Midbrain (tissue), 1 donor: ENCODE data around the gene ACOT8.
"Not testable (repeated sequence)": the region's sequence is repeated elsewhere in the genome, so short reads cannot be mapped to it uniquely, and the experiment has no call there.

Experiments
- DNase-seq: peaks from one replicate; lab custom pipeline; 2025; lab: John Stamatoyannopoulos, UW

ACOT8 gene

GRCh38 chr20:45857114-45857881 lies at the start of gene ACOT8, which contains the start of gene ZSWIM3:
Gene ACOT8, minus strand, starts transcription at chr20:45857392. Its CDS starts 77 bp downstream, at chr20:45857315.
Gene ZSWIM3, plus strand, starts transcription at chr20:45857614. Its CDS starts 212 bp downstream, at chr20:45857826.
- peak; percentile 99 for DNase-seq

- no peak for DNase-seq
Observed at GRCh38 chr20:45905505-45906079, 48.4 kb upstream of the ACOT8 start.

GRCh38 chr20:45904583-45905504 lies 47.7 kb upstream of the ACOT8 start:
- no peak for DNase-seq

GRCh38 chr20:45902199-45902701 lies 45.1 kb upstream of the ACOT8 start:
- no peak for DNase-seq

- DNase-seq = not testable (repeated sequence)
Observed at GRCh38 chr20:45901332-45901731, 44.1 kb upstream of the ACOT8 start.

- DNase-seq = no peak
Observed at GRCh38 chr20:45899046-45899835, 42.0 kb upstream of the ACOT8 start.

- DNase-seq = no peak
Observed at GRCh38 chr20:45898285-45898684, 41.1 kb upstream of the ACOT8 start.

GRCh38 chr20:45897692-45898091 lies 40.5 kb upstream of the ACOT8 start:
- DNase-seq = no peak

GRCh38 chr20:45897289-45897688 lies 40.1 kb upstream of the ACOT8 start:
- DNase-seq = no peak

- DNase-seq = no peak
Observed at GRCh38 chr20:45896641-45897161, 39.5 kb upstream of the ACOT8 start.

- DNase-seq = no peak
Observed at GRCh38 chr20:45894797-45895196, 37.6 kb upstream of the ACOT8 start.

GRCh38 chr20:45893831-45894230 lies 36.6 kb upstream of the ACOT8 start:
- no peak for DNase-seq

- no peak for DNase-seq
Observed at GRCh38 chr20:45892828-45893500, 35.8 kb upstream of the ACOT8 start.

- no peak for DNase-seq
Observed at GRCh38 chr20:45892049-45892825, 35.0 kb upstream of the ACOT8 start.

- peak; percentile 91 for DNase-seq
Observed at GRCh38 chr20:45890985-45891983, 34.1 kb upstream of the ACOT8 start, which contains the start of the genes CTSA and NEURL2. Gene CTSA, plus strand, starts transcription at chr20:45891335. Its CDS starts 234 bp downstream, at chr20:45891569. Gene NEURL2, minus strand, starts transcription at chr20:45891208. Its CDS starts 217 bp downstream, at chr20:45890991.

GRCh38 chr20:45890077-45890984 lies 33.1 kb upstream of the ACOT8 start:
- peak; percentile 58 for DNase-seq

GRCh38 chr20:45888681-45889080 lies 31.5 kb upstream of the ACOT8 start:
- no peak for DNase-seq
